HepG2 (cell line): ENCODE measurements around the gene TRA2B. TPM values are rescaled to one million over a fixed set of nuclear protein-coding genes. Genes with fewer than 3 reads are reported as not detected.

Source experiments
- ATF1 ChIP-seq: IDR thresholded peaks from 2 replicates; pipeline ENCODE4 v1.6.1; 2016; ENCODE audit warnings: mild to moderate bottlenecking, control low read depth
- GATAD2A ChIP-seq: IDR thresholded peaks from 2 replicates; pipeline ENCODE4 v1.6.1; 2016
- HNF4A ChIP-seq: sonication (generic); formaldehyde crosslinking; IDR thresholded peaks from 2 replicates; pipeline ENCODE4 v1.4.0; 2020; ENCODE audit warnings: missing genetic modification reagents
- MLLT10 ChIP-seq: sonication (generic); formaldehyde crosslinking; IDR thresholded peaks from 2 replicates; pipeline ENCODE4 v1.4.0; 2020; ENCODE audit warnings: missing genetic modification reagents
- SNRNP70 ChIP-seq: fragments of 200-400 bp; formaldehyde crosslinking; IDR thresholded peaks from 2 replicates; pipeline ENCODE4 v1.6.1; 2017; ENCODE audit warnings: mild to moderate bottlenecking, low read depth, low read length, moderate library complexity
- ZNF331 ChIP-seq: sonication (generic); formaldehyde crosslinking; IDR thresholded peaks from 2 replicates; pipeline ENCODE4 v1.4.0; 2020; ENCODE audit warnings: missing genetic modification reagents
- ZNF468 ChIP-seq: sonication (generic); formaldehyde crosslinking; IDR thresholded peaks from 2 replicates; pipeline ENCODE4 v1.8.0; 2022; ENCODE audit warnings: mild to moderate bottlenecking, moderate library complexity, missing genetic modification reagents
- ZNF552 ChIP-seq: sonication (generic); formaldehyde crosslinking; IDR thresholded peaks from 2 replicates; pipeline ENCODE4 v1.9.0; 2022; ENCODE audit warnings: missing genetic modification reagents, mild to moderate bottlenecking, borderline replicate concordance
- ZNF879 ChIP-seq: sonication (generic); formaldehyde crosslinking; IDR thresholded peaks from 2 replicates; pipeline ENCODE4 v1.8.1; 2023; ENCODE audit warnings: missing genetic modification reagents
- polyA plus RNA-seq, 8 experiments: library from polyadenylated mRNA; depleted of rRNA in 3 of 8; stranded (reverse) in 7 of 8; unstranded in 1 of 8; fragments of >200 nt; fragmentation: Illumina TruSeq in 4 of 8; extraction: Trizol in 4 of 8; gene quantifications; 2 replicates each; pipeline versions ENCODE4 v1.2.1 to v1.2.3, GENCODE V29; 2011 to 2016; ENCODE audit warnings: low read depth in 4 of 8, missing spikeins in 1 of 8, mixed read lengths in 1 of 8; ENCODE audit not compliant: insufficient read depth in 1 of 8
- total RNA-seq, 5 experiments: library from RNA; depleted of rRNA; stranded (reverse); fragments of >200 nt; fragmentation: Illumina TruSeq; extraction: Trizol; gene quantifications; 2 replicates each; pipeline ENCODE4 v1.2.3, GENCODE V29; 2016; ENCODE audit warnings: low read depth in 1 of 5
- TF ChIP-seq, protein P1 (sequence below): IDR thresholded peaks from 2 replicates; pipeline ENCODE4 v1.6.1; 2016; ENCODE audit warnings: mild to moderate bottlenecking
- TF ChIP-seq, protein P2 (sequence below): sonication (generic); formaldehyde crosslinking; IDR thresholded peaks from 2 replicates; pipeline ENCODE4 v1.4.0; 2020; ENCODE audit warnings: missing genetic modification reagents, borderline replicate concordance

TRA2B gene
- total and polyA plus RNA-seq, 2 of the 13 experiments (the other 11 are each of a cell fraction or from before 2014, with no cell fraction given) = 105 to 241 TPM

DNA sequence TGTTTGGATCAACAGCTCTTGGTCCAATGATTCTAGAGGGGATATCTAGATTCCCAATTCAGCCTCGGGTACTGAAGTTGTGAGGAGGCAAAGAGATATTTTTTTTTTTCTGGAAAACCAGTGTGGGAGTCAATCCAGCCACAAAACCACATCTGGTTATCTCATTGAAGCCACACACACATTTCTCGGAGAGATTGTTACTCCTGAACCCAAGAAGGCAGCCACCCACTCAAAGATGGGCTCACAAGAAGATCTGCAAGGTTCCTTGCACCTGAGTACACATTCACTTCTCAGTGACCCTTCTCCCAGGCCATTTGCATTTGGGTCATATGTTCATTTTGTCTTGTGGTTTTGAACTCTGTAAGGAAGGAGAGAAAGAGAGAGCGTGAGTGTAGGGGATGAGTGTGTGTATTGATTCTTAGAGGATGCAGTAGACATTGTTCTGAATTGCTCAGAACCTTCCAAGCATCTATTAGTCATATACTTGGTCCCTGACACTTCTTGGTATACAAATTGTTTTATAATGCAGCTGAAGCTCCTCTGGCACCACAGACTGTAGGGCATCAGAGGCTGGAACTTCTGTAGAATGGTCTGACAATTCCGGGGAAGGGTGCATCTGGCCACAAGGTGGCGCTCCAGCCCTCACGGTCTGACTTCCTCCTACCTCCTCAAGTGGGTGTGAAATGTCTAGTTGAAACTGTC, 39.3 kb upstream of the TRA2B start (continued):
- TF ChIP-seq, protein P1, sequence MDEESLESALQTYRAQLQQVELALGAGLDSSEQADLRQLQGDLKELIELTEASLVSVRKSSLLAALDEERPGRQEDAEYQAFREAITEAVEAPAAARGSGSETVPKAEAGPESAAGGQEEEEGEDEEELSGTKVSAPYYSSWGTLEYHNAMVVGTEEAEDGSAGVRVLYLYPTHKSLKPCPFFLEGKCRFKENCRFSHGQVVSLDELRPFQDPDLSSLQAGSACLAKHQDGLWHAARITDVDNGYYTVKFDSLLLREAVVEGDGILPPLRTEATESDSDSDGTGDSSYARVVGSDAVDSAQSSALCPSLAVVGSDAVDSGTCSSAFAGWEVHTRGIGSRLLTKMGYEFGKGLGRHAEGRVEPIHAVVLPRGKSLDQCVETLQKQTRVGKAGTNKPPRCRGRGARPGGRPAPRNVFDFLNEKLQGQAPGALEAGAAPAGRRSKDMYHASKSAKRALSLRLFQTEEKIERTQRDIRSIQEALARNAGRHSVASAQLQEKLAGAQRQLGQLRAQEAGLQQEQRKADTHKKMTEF (CRISPR knock-in tag) = 0 out of 2 replicates have a peak, but pooled peaks have one; percentile 24
- TF ChIP-seq ZNF468 (CRISPR knock-in tag) (no peak), GATAD2A (CRISPR knock-in tag) (0 out of 2 replicates have a peak, but pooled peaks have one; percentile 22), ZNF331 (CRISPR knock-in tag) (no peak), SNRNP70 (no peak), HNF4A (CRISPR knock-in tag) (no peak), ZNF879 (CRISPR knock-in tag) (no peak), ZNF552 (CRISPR knock-in tag) (no peak), MLLT10 (CRISPR knock-in tag) (no peak), ATF1 (CRISPR knock-in tag) (no peak)
- TF ChIP-seq, protein P2, sequence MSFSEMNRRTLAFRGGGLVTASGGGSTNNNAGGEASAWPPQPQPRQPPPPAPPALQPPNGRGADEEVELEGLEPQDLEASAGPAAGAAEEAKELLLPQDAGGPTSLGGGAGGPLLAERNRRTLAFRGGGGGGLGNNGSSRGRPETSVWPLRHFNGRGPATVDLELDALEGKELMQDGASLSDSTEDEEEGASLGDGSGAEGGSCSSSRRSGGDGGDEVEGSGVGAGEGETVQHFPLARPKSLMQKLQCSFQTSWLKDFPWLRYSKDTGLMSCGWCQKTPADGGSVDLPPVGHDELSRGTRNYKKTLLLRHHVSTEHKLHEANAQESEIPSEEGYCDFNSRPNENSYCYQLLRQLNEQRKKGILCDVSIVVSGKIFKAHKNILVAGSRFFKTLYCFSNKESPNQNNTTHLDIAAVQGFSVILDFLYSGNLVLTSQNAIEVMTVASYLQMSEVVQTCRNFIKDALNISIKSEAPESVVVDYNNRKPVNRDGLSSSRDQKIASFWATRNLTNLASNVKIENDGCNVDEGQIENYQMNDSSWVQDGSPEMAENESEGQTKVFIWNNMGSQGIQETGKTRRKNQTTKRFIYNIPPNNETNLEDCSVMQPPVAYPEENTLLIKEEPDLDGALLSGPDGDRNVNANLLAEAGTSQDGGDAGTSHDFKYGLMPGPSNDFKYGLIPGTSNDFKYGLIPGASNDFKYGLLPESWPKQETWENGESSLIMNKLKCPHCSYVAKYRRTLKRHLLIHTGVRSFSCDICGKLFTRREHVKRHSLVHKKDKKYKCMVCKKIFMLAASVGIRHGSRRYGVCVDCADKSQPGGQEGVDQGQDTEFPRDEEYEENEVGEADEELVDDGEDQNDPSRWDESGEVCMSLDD (CRISPR knock-in tag) = no peak
